ENCODE measurements around the gene ZIC5. TPM values are rescaled to one million over a fixed set of nuclear protein-coding genes. Genes with fewer than 3 reads are reported as not detected.

The ZIC5 gene
- total RNA-seq, 1 donor from 2014 or later = not detected

DNA sequence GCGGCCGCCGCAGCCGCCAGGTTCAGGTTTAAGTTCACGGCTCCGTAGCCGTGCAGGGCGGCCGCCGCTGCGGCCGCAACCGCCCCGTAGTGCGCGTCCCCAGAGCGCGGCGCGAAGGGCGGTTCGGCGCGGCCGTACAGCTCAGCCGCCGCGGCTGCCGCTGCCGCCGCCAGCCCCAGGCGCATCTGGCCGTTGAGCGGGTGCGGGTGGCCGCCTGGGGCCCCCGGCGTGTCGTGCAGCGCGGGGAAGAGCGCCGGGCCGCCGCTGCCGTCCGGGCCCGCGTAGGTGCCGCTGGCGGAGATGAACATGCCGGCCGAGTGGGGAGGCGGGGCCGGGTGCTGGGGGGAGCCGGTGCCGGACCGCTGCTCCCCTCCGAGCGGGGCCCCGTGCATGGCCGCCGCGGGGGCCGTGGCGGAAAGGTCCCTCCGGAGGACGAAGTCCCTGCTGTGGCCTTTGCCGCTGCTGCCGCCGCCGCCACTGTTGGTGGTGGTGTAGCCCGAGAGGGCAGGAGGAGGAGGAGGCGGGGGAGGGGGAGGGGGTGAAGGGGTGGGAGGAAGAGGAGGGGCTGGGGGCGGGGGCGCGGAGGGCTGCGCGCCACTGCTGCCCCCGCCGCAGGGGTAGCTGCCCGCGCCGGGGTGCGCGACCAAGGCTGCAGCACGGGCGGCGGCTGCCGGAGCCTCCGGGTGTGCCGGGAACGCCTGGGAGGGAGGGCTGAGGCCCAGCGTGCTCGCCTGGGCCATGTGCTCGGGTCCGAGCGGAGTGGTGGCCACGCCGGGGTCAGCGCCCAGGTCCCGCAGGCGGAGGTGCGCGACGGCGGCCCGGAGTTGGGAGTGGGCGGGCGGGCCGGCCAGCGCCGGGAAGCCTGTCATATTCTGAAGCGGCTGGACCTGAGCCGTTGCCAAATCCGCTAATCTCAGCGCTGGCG lies 654 bp downstream of the ZIC5 start:
- no peaks in the 10 kb centered on the region for H3K36me3 ChIP-seq
- peaks cover 94% of the 10 kb centered on the region for H3K27me3 ChIP-seq
- H3K27ac ChIP-seq = no peak overlapping the region
- TF ChIP-seq, protein P1, sequence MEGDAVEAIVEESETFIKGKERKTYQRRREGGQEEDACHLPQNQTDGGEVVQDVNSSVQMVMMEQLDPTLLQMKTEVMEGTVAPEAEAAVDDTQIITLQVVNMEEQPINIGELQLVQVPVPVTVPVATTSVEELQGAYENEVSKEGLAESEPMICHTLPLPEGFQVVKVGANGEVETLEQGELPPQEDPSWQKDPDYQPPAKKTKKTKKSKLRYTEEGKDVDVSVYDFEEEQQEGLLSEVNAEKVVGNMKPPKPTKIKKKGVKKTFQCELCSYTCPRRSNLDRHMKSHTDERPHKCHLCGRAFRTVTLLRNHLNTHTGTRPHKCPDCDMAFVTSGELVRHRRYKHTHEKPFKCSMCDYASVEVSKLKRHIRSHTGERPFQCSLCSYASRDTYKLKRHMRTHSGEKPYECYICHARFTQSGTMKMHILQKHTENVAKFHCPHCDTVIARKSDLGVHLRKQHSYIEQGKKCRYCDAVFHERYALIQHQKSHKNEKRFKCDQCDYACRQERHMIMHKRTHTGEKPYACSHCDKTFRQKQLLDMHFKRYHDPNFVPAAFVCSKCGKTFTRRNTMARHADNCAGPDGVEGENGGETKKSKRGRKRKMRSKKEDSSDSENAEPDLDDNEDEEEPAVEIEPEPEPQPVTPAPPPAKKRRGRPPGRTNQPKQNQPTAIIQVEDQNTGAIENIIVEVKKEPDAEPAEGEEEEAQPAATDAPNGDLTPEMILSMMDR (IDR thresholded peaks at IDR 0.05) = no peak
- DNase-seq (no peak), ATAC-seq (peak; percentile 13)
- peak overlapping the region; percentile 8 for H3K4me3 ChIP-seq
- no peaks in the 10 kb centered on the region for H3K9me3 ChIP-seq
- intact Hi-C loops (cut with DNase I) = no loop called here
- H3K4me1 ChIP-seq = peaks cover 26% of the 10 kb centered on the region

DNA sequence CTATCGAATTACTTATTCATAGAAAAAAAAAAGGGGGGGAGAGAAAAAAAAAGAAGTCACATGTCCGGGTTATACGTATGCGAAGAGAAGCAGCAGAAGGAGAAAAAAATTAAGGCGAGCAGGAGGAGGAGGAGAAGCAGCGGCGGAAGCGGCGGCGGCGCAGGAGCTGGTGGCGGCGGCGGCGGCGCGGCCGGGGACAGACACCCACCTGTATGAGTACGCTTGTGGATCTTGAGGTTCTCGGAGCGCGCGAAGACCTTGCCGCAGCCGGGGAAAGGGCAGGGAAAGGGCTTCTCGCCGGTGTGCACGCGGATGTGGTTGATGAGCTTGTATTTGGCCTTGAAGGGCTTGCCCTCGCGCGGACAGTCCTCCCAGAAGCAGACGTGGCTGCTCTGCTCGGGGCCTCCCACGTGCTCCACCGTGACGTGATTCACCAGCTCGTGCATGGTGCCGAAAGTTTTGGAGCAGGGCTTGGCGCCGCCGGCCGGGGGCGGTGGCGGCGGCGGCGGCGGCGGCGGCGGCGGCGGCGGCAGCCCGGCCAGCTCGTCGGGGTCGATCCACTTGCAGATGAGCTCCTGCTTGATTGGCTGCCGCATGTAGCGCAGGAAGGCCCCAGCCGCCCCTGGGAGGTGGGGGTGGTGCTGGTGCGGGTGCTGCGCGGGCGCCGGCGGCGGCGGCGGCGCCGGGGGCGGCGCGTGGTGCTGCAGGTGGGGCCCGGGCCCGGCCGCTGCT lies 1.5 kb downstream of the ZIC5 start:
- no peak for DNase-seq

DNA sequence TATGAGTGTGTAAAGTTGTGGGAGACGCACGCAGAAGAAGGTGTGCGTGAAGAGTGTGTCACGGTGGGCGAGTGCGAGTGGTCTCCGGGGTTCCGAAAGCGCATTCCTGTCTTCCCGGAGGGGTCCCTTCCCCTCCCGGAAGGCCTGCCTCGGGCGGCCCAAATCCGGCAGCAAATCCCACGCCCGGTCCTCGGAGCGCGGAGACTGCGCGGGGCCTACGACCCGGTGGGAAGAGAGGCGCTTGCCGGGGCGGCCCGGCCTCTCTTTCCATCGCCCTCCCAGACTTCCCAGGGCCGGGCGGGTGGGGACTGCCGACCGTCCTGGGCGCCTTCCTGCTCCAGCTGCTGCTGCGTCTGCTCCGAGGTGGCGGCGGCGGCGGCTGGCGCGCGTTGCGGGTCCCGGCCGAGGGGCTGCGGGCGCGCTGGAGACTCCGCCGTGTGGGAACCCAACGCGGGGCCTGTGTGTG lies 2.1 kb downstream of the ZIC5 start:
- H3K4me1 ChIP-seq = peaks cover 26% of the 10 kb centered on the region
- TF ChIP-seq, protein P1 (IDR thresholded peaks at IDR 0.05) = no peak
- H3K4me3 ChIP-seq = peak overlapping the region; percentile 25
- H3K27ac ChIP-seq = no peak overlapping the region
- no peak for ATAC-seq
- H3K27me3 ChIP-seq = peaks cover 92% of the 10 kb centered on the region
- DNase-seq = no peak
- H3K36me3 ChIP-seq = no peaks in the 10 kb centered on the region
- intact Hi-C loops (cut with DNase I) = no loop called here
- no peaks in the 10 kb centered on the region for H3K9me3 ChIP-seq

More for the DNA sequence above, 1.5 kb downstream of the ZIC5 start:
- Histone ChIP-seq H3K36me3 (no peaks in the 10 kb centered on the region), H3K9me3 (no peaks in the 10 kb centered on the region), H3K27me3 (peaks cover 94% of the 10 kb centered on the region), H3K27ac (no peak overlapping the region), H3K4me3 (peak overlapping the region; percentile 25), H3K4me1 (peaks cover 26% of the 10 kb centered on the region)
- intact Hi-C loops (cut with DNase I) = no loop called here
- TF ChIP-seq, protein P1 (IDR thresholded peaks at IDR 0.05) = no peak
- ATAC-seq = no peak

GRCh38 chr13:99968521-99969452 lies 2.8 kb downstream of the ZIC5 start:
- peaks cover 26% of the 10 kb centered on the region for H3K4me1 ChIP-seq
- peak; percentile 67 for ATAC-seq
- no peaks in the 10 kb centered on the region for H3K36me3 ChIP-seq
- intact Hi-C loops (cut with DNase I) = no loop called here
- no peak for DNase-seq
- peak overlapping the region; percentile 23 for H3K4me3 ChIP-seq
- H3K27me3 ChIP-seq = peaks cover 92% of the 10 kb centered on the region
- H3K9me3 ChIP-seq = no peaks in the 10 kb centered on the region
- TF ChIP-seq, protein P1 (IDR thresholded peaks at IDR 0.05) = no peak
- H3K27ac ChIP-seq = no peak overlapping the region

Data from upper lobe of right lung (tissue), 1 donor.